WTC11 (cell line): Measurements from ENCODE around the gene MYO1H. TPM values are rescaled to one million over a fixed set of nuclear protein-coding genes. Genes with fewer than 3 reads are reported as not detected.

Experiments
- ATAC-seq: fragments of 200-7000 bp; cut with Tn5 transposase; 2 replicates; pipeline ENCODE4 v1.10.0; 2021; ENCODE audit warnings: mild to moderate bottlenecking, moderate library complexity
- CTCF ChIA-PET: fragments of 300-600 bp; sonication (Branson Sonifier 250); formaldehyde crosslinking; loops from one replicate; lab custom pipeline; 2021; ENCODE audit warnings: antibody characterized with exemption; lab: Charles Lee
- POLR2A ChIA-PET: fragments of 350-600 bp; sonication (Branson Sonifier 250); formaldehyde crosslinking; loops from one replicate; lab custom pipeline; 2021; ENCODE audit warnings: antibody characterized with exemption; lab: Charles Lee
- DNase-seq: peaks from one replicate; pipeline ENCODE4 v3.0.0; 2021; ENCODE audit warnings: low spot score
- H3K27ac Mint-ChIP-seq: 2 replicates; pipeline ENCODE4 v1.8.0; 2021; ENCODE audit warnings: mixed read lengths
- H3K27me3 Mint-ChIP-seq: 2 replicates; pipeline ENCODE4 v1.8.0; 2021; ENCODE audit warnings: low read depth, mild to moderate bottlenecking, moderate library complexity, mixed read lengths
- H3K36me3 Mint-ChIP-seq: 2 replicates; pipeline ENCODE4 v1.8.0; 2021; ENCODE audit warnings: mixed read lengths
- H3K4me1 Mint-ChIP-seq: 2 replicates; pipeline ENCODE4 v1.8.0; 2022; ENCODE audit warnings: mixed read lengths
- H3K4me3 Mint-ChIP-seq: 2 replicates; pipeline ENCODE4 v1.8.0; 2021; ENCODE audit warnings: mild to moderate bottlenecking, moderate library complexity, mixed read lengths
- H3K9me3 Mint-ChIP-seq: 2 replicates; pipeline ENCODE4 v1.8.0; 2021; ENCODE audit warnings: mixed read lengths
- ATF1 ChIP-seq: sonication (generic); formaldehyde crosslinking; IDR thresholded peaks from 2 replicates; pipeline ENCODE4 v1.8.1; 2023; ENCODE audit warnings: mild to moderate bottlenecking, moderate library complexity, missing genetic modification reagents
- FOXP1 ChIP-seq: sonication (generic); formaldehyde crosslinking; IDR thresholded peaks from 2 replicates; pipeline ENCODE4 v1.8.0; 2022; ENCODE audit warnings: missing genetic modification reagents, mild to moderate bottlenecking, moderate library complexity, borderline replicate concordance
- HMGA2 ChIP-seq: fragments of 250-450 bp; sonication (Bioruptor Pico); IDR thresholded peaks from 2 replicates; pipeline ENCODE4 v1.4.0; 2021; ENCODE audit warnings: mild to moderate bottlenecking, moderate library complexity
- JAZF1 ChIP-seq: fragments of 250-450 bp; sonication (Bioruptor Pico); IDR thresholded peaks from 2 replicates; pipeline ENCODE4 v1.9.0; 2021; ENCODE audit warnings: moderate library complexity, mild to moderate bottlenecking, inconsistent platforms
- KAT7 ChIP-seq: sonication (generic); formaldehyde crosslinking; IDR thresholded peaks from 2 replicates; pipeline ENCODE4 v1.8.1; 2023; ENCODE audit warnings: missing genetic modification reagents, mild to moderate bottlenecking, borderline replicate concordance
- NR3C1 ChIP-seq: sonication (generic); formaldehyde crosslinking; conservative IDR thresholded peaks from 2 replicates; pipeline ENCODE4 v1.8.1; 2023; ENCODE audit warnings: low read depth, mild to moderate bottlenecking, missing genetic modification reagents
- PRRX2 ChIP-seq: fragments of 250-450 bp; sonication (Bioruptor Pico); IDR thresholded peaks from 2 replicates; pipeline ENCODE4 v1.8.0; 2021; ENCODE audit warnings: mild to moderate bottlenecking
- SP1 ChIP-seq: sonication (generic); formaldehyde crosslinking; conservative IDR thresholded peaks from 2 replicates; pipeline ENCODE4 v1.8.1; 2022; ENCODE audit warnings: missing genetic modification reagents
- TEAD1 ChIP-seq: sonication (generic); formaldehyde crosslinking; IDR thresholded peaks from 2 replicates; pipeline ENCODE4 v1.8.0; 2022; ENCODE audit warnings: mild to moderate bottlenecking, missing genetic modification reagents
- ZNF416 ChIP-seq: fragments of 250-450 bp; sonication (Bioruptor Pico); IDR thresholded peaks from 2 replicates; pipeline ENCODE4 v1.9.0; 2021; ENCODE audit warnings: mild to moderate bottlenecking, inconsistent platforms
- ZNF423 ChIP-seq: fragments of 250-450 bp; sonication (Bioruptor Pico); IDR thresholded peaks from 2 replicates; pipeline ENCODE4 v2.1.2; 2022; ENCODE audit warnings: mild to moderate bottlenecking, moderate library complexity
- ZNF671 ChIP-seq: fragments of 250-450 bp; sonication (Bioruptor Pico); IDR thresholded peaks from 2 replicates; pipeline ENCODE4 v1.8.0; 2021; ENCODE audit warnings: mild to moderate bottlenecking
- total RNA-seq: library from RNA; stranded (reverse); gene quantifications from 3 replicates; pipeline ENCODE4 v1.2.3, GENCODE V29; 2021
- TF ChIP-seq, protein P1 (sequence below): fragments of 250-450 bp; sonication (Bioruptor Pico); IDR thresholded peaks from 2 replicates; pipeline ENCODE4 v1.9.0; 2021; ENCODE audit warnings: moderate library complexity, mild to moderate bottlenecking, inconsistent platforms, borderline replicate concordance
- TF ChIP-seq, protein P2 (sequence below): fragments of 250-450 bp; sonication (Bioruptor Pico); IDR thresholded peaks from 2 replicates; pipeline ENCODE4 v1.9.0; 2021; ENCODE audit warnings: mild to moderate bottlenecking
- TF ChIP-seq, protein P3 (sequence below): fragments of 250-450 bp; sonication (Bioruptor Pico); conservative IDR thresholded peaks from 2 replicates; pipeline ENCODE4 v1.9.0; 2021; ENCODE audit warnings: mild to moderate bottlenecking
- TF ChIP-seq, protein P4 (sequence below): sonication (generic); formaldehyde crosslinking; IDR thresholded peaks from 2 replicates; pipeline ENCODE4 v1.8.1; 2022; ENCODE audit warnings: low read depth, missing genetic modification reagents, borderline replicate concordance

MYO1H gene
- total RNA-seq, 1 experiment from 2014 or later: 0.44 TPM

DNA sequence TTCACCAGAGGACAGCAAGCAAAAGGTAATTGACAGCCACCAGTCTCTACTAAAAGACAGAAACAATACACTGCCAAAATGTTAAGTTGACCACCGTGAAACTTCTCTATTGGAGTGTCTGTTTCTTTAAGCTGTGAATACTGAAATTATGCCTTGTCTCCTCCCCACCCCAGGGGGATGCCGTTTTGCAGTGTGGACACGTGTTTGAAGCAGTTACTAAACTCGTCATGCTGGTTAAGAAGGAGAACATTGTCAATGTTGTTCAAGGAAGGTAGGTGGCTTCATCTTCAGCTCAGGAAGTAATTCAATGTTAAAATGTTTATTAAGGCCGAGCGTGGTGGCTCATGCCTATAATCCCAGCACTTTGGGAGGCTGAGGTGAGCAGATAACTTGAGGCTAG lies 96.6 kb downstream of the MYO1H start:
- CTCF ChIA-PET: interaction anchor here (2.5 to 3.1 kb wide), 2 partner anchors 11 to 16 kb away, joined by 9 to 20 read pairs; no protein-coding TSS in a partner anchor
- DNase-seq (no peak), ATAC-seq (no peak)
- Mint-ChIP-seq H3K4me1 (0 out of 2 replicates have a peak, but pooled peaks cover 2% of the 10 kb centered on the region), H3K4me3 (no peak overlapping the region), H3K27ac (no peak overlapping the region; the same call in 1 of the 2 replicates), H3K36me3 (peaks cover 6% of the 10 kb centered on the region), H3K27me3 (no peaks in the 10 kb centered on the region), H3K9me3 (no peaks in the 10 kb centered on the region)
- POLR2A ChIA-PET: no interaction called here
- TF ChIP-seq, protein P1, sequence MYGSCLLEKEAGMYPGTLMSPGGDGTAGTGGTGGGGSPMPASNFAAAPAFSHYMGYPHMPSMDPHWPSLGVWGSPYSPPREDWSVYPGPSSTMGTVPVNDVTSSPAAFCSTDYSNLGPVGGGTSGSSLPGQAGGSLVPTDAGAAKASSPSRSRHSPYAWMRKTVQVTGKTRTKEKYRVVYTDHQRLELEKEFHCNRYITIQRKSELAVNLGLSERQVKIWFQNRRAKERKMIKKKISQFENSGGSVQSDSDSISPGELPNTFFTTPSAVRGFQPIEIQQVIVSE (CRISPR knock-in tag): no peak
- no peak for TF ChIP-seq JAZF1 (CRISPR knock-in tag)
- TF ChIP-seq, all 79 proteins: peak for 0

- TF ChIP-seq ZNF423 (CRISPR knock-in tag): no peak
- TF ChIP-seq KAT7: no peak
- no peak for TF ChIP-seq PRRX2 (CRISPR knock-in tag)
- TF ChIP-seq, protein P2, sequence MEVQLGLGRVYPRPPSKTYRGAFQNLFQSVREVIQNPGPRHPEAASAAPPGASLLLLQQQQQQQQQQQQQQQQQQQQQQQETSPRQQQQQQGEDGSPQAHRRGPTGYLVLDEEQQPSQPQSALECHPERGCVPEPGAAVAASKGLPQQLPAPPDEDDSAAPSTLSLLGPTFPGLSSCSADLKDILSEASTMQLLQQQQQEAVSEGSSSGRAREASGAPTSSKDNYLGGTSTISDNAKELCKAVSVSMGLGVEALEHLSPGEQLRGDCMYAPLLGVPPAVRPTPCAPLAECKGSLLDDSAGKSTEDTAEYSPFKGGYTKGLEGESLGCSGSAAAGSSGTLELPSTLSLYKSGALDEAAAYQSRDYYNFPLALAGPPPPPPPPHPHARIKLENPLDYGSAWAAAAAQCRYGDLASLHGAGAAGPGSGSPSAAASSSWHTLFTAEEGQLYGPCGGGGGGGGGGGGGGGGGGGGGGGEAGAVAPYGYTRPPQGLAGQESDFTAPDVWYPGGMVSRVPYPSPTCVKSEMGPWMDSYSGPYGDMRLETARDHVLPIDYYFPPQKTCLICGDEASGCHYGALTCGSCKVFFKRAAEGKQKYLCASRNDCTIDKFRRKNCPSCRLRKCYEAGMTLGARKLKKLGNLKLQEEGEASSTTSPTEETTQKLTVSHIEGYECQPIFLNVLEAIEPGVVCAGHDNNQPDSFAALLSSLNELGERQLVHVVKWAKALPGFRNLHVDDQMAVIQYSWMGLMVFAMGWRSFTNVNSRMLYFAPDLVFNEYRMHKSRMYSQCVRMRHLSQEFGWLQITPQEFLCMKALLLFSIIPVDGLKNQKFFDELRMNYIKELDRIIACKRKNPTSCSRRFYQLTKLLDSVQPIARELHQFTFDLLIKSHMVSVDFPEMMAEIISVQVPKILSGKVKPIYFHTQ (CRISPR knock-in tag): no peak
- TF ChIP-seq, protein P3, sequence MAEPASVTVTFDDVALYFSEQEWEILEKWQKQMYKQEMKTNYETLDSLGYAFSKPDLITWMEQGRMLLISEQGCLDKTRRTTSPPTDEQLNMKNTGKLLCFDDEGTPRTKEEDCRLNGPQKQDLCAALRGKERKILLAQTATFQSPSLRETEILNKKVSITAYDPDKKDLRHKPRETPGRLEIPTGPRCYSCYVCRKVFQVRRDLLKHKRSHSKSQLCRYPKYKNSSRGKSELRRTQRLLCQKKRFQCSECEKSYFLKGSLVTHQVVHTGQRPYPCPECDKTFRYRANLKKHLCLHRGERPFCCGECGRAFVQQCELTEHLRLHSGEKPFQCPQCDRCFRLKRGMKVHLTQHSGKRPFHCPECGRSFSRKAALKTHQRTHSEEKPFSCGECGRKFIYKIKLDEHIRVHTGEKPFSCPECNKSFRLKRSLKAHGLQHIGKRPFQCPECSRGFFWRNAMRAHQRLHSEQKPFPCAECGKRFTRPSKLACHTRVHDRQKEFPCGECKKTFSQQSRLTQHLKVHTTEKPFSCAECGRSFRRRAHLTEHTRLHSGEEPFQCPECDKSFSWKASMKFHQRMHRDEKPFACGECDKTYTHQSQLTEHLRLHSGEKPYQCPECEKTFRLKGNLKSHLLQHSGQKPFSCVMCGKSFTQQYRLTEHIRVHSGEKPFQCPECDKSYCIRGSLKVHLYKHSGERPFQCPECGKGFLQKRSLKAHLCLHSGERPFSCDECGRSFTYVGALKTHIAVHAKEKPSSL (CRISPR knock-in tag): no peak
- no peak for TF ChIP-seq ATF1
- TF ChIP-seq TEAD1 (CRISPR knock-in tag): no peak
- TF ChIP-seq ZNF671: no peak
- no peak for TF ChIP-seq HMGA2 (CRISPR knock-in tag)
- Mint-ChIP-seq H3K27me3 (no peaks in the 10 kb centered on the region), H3K4me3 (no peak overlapping the region), H3K9me3 (no peaks in the 10 kb centered on the region), H3K27ac (peak overlapping the region; percentile 79; the same call in 1 of the 2 replicates), H3K4me1 (0 out of 2 replicates have a peak, but pooled peaks cover 2% of the 10 kb centered on the region), H3K36me3 (peaks cover 13% of the 10 kb centered on the region)
- DNase-seq (no peak), ATAC-seq (no peak)
- ChIA-PET POLR2A (no interaction called here), CTCF (interaction anchor here (3.1 kb wide), 1 partner anchor 12 kb away, joined by 20 read pairs; no protein-coding TSS in a partner anchor)
These were observed 97.5 kb downstream of the MYO1H start for GRCh38 chr12:109445191-109445609.

DNA sequence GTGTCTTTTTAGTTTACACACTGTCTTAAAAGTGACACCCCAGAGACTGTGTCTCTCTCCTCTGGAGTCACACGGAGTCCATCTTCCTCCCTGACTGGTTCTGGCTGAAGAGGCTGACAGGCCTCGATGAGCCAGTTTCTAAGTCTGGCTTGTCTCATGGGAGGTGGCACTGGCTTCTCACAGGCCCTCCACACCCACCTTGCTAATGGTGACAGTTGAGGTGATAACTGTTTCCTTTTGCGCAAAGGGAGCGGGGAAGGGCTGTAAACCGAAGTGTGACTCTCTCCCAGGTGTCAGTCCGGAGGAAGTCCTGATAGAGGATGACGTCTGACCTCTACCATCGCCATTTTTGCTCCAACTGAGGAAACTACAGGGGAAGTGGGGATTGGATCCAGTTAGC lies 99.2 kb downstream of the MYO1H start:
- Mint-ChIP-seq H3K27me3 (no peaks in the 10 kb centered on the region), H3K4me1 (no peaks in the 10 kb centered on the region), H3K9me3 (no peaks in the 10 kb centered on the region), H3K36me3 (peaks cover 23% of the 10 kb centered on the region), H3K27ac (no peak overlapping the region)
- ATAC-seq: no peak
- TF ChIP-seq SP1 (CRISPR knock-in tag) (no peak), FOXP1 (no peak), NR3C1 (CRISPR knock-in tag) (no peak), ZNF416 (no peak)
- TF ChIP-seq, protein P4, sequence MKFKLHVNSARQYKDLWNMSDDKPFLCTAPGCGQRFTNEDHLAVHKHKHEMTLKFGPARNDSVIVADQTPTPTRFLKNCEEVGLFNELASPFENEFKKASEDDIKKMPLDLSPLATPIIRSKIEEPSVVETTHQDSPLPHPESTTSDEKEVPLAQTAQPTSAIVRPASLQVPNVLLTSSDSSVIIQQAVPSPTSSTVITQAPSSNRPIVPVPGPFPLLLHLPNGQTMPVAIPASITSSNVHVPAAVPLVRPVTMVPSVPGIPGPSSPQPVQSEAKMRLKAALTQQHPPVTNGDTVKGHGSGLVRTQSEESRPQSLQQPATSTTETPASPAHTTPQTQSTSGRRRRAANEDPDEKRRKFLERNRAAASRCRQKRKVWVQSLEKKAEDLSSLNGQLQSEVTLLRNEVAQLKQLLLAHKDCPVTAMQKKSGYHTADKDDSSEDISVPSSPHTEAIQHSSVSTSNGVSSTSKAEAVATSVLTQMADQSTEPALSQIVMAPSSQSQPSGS: no peak
- TF ChIP-seq, all 79 proteins: peak for 0
- ChIA-PET POLR2A (no interaction called here), CTCF (no interaction called here)
- H3K4me3 Mint-ChIP-seq: no peak overlapping the region
- no peak for DNase-seq
